Measurements from ENCODE around the gene DNAH14.

DNA sequence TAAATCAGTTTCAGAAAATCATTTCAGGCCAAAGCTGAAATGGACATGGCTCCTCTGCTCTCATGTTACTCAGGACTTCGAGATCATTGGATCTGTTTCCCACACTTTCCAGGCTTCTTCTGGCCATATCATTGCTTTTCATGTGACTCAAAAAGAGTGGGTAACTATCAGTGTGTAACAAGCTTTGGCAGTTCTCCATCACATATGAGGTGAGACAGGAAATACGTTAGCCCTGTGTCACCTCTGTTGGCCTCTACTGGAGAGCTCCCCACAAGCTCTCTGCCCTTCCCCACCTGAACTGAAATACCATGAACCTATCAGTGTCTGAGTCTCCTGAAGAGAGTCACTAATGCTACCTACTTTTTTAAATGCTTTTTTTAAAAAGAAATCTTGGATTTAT lies 370.1 kb downstream of the DNAH14 start:
- TF ChIP-seq TAF1 (IDR thresholded peaks at IDR 0.05; ENCODE audit: low read depth) (no peak), EP300 (IDR thresholded peaks at IDR 0.05; ENCODE audit: borderline replicate concordance) (no peak), RAD21 (IDR thresholded peaks at IDR 0.05; ENCODE audit: low read depth) (no peak), TCF12 (IDR thresholded peaks at IDR 0.05; ENCODE audit: low read depth) (no peak)

Measured in Ishikawa (cell line).